A673 (cell line): ENCODE measurements around the gene TMEFF2. TPM values are rescaled to one million over a fixed set of nuclear protein-coding genes. Genes with fewer than 3 reads are reported as not detected.
A peak's percentile ranks its signal among the peaks of the same experiment; 100 is the strongest.
"Not testable (repeated sequence)": the region's sequence is repeated elsewhere in the genome, so short reads cannot be mapped to it uniquely, and the experiment has no call there.

Experiments
- BruUV-seq: library from RNA; stranded (reverse); fragments of 400-500 nt; replicated peaks from 2 replicates; lab custom pipeline; 2021; lab: Mats Ljungman, UMichigan
- CTCF ChIA-PET: fragments of 300-600 bp; sonication (Branson Sonifier 250); formaldehyde crosslinking; loops from one replicate; lab custom pipeline; 2022; ENCODE audit warnings: antibody characterized with exemption; lab: Charles Lee
- POLR2A ChIA-PET: fragments of 300-600 bp; sonication (Branson Sonifier 250); formaldehyde crosslinking; loops from one replicate; lab custom pipeline; 2022; ENCODE audit warnings: antibody characterized with exemption; ENCODE audit not compliant: low non-redundant PET; lab: Charles Lee
- DNase-seq: peaks from one replicate; pipeline ENCODE4 v3.0.0-alpha.2; 2015; ENCODE audit warnings: low spot score
- H3K27ac ChIP-seq: fragments of 200-600 bp; sonication (generic); 2 replicates; pipeline ENCODE4 v1.5.1; 2016; ENCODE audit warnings: mixed run types, low read depth, mild to moderate bottlenecking, mixed read lengths, antibody characterized with exemption, low read length; ENCODE audit not compliant: poor library complexity, severe bottlenecking
- H3K27me3 ChIP-seq: fragments of 200-600 bp; sonication (generic); replicated peaks from 2 replicates; pipeline ENCODE4 v1.6.1; 2017; ENCODE audit warnings: mixed run types, low read depth, mild to moderate bottlenecking, mixed read lengths, antibody characterized with exemption, low read length; ENCODE audit not compliant: insufficient read depth, poor library complexity
- H3K36me3 ChIP-seq: fragments of 200-600 bp; sonication (generic); 2 replicates; pipeline ENCODE4 v1.6.1; 2016; ENCODE audit warnings: mixed run types, mild to moderate bottlenecking, mixed read lengths, antibody characterized with exemption, low read length; ENCODE audit not compliant: insufficient read depth, poor library complexity, severe bottlenecking
- H3K4me1 ChIP-seq: fragments of 200-600 bp; sonication (generic); 2 replicates; pipeline ENCODE4 v1.6.1; 2017; ENCODE audit warnings: mixed run types, mild to moderate bottlenecking, mixed read lengths, antibody characterized with exemption, low read length; ENCODE audit not compliant: insufficient read depth, poor library complexity, severe bottlenecking
- H3K4me3 ChIP-seq: fragments of 200-600 bp; sonication (generic); 2 replicates; pipeline ENCODE4 v1.5.1; 2016; ENCODE audit warnings: low read depth, mixed run types, mild to moderate bottlenecking, mixed read lengths, low read length; ENCODE audit not compliant: poor library complexity, severe bottlenecking
- H3K9me3 ChIP-seq: fragments of 200-600 bp; sonication (generic); 2 replicates; pipeline ENCODE4 v1.6.1; 2016; ENCODE audit warnings: mixed run types, low read depth, mild to moderate bottlenecking, mixed read lengths, antibody characterized with exemption, low read length; ENCODE audit not compliant: poor library complexity, severe bottlenecking
- EZH2 ChIP-seq: fragments of 200-600 bp; sonication (generic); IDR thresholded peaks from 2 replicates; pipeline ENCODE4 v1.6.1; 2017; ENCODE audit warnings: borderline replicate concordance, low read depth, mild to moderate bottlenecking, mixed read lengths, antibody characterized with exemption, low read length; ENCODE audit not compliant: poor library complexity, severe bottlenecking
- intact Hi-C: fragments of 100-400 bp; cut with micrococcal nuclease; formaldehyde crosslinking; loops from one replicate; pipeline ENCODE4 v1.10.0; 2022; ENCODE audit not compliant: unreplicated experiment
- total RNA-seq: library from RNA; stranded (reverse); gene quantifications from 2 replicates; pipeline ENCODE4 v1.2.3, GENCODE V29; 2021
- TF ChIP-seq, protein P1 (sequence below): fragments of 300-800, 200-600 bp; sonication (generic); conservative IDR thresholded peaks from 2 replicates; pipeline ENCODE4 v1.5.1; 2017; ENCODE audit warnings: low read depth, mild to moderate bottlenecking, antibody characterized with exemption, low read length, moderate library complexity, mixed read lengths

TMEFF2 gene
- total RNA-seq, 1 experiment from 2014 or later: 7.0 TPM

DNA sequence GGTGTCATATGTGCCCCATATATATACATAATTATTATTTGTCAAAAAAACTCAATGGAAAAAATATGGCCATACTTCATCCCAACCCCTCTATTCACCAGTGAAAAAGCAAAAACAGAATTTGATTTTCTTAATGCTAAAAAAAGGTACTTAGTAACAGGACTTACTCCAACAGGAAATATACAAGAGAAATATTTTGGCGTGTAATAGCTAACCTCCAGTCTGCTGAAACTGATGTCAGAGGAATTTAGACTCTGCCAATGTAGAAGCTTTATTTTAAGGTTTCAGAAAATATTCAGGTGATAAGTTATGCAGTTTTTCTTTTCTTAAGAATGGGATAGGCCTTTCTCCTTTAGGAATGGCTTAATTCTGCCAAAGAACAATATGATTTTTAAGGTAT is 72.6 kb downstream of the TMEFF2 start:
- no peaks in the 10 kb centered on the region for H3K36me3 ChIP-seq
- ChIA-PET CTCF (no interaction called here), POLR2A (no interaction called here)
- H3K4me1 ChIP-seq: no peaks in the 10 kb centered on the region
- DNase-seq: no peak
- intact Hi-C loops: no loop called here
- no peak overlapping the region for H3K4me3 ChIP-seq
- no peak for TF ChIP-seq EZH2
- TF ChIP-seq, protein P1, sequence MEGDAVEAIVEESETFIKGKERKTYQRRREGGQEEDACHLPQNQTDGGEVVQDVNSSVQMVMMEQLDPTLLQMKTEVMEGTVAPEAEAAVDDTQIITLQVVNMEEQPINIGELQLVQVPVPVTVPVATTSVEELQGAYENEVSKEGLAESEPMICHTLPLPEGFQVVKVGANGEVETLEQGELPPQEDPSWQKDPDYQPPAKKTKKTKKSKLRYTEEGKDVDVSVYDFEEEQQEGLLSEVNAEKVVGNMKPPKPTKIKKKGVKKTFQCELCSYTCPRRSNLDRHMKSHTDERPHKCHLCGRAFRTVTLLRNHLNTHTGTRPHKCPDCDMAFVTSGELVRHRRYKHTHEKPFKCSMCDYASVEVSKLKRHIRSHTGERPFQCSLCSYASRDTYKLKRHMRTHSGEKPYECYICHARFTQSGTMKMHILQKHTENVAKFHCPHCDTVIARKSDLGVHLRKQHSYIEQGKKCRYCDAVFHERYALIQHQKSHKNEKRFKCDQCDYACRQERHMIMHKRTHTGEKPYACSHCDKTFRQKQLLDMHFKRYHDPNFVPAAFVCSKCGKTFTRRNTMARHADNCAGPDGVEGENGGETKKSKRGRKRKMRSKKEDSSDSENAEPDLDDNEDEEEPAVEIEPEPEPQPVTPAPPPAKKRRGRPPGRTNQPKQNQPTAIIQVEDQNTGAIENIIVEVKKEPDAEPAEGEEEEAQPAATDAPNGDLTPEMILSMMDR: no peak
- BruUV-seq: no TSS peak
- H3K27me3 ChIP-seq: no peaks in the 10 kb centered on the region
- no peaks in the 10 kb centered on the region for H3K9me3 ChIP-seq
- no peak overlapping the region for H3K27ac ChIP-seq

DNA sequence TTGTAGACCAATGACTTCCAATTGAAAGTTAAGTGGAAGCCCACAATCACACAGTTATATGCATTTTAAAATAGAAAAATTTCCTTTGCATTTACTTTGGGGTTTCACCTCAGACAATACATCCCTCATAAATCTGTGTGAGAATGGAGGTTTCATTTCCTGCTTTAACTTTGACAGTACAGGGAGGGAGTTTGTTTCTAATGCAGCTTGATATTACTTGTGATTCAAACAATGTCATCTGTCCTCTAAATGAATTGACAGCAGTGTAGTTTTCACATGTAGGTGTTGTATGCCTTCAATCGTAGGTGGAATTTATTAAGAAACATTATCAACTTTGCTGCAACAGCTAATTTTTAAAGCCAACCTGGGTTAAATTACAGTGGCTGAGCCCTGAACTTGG is 75.2 kb downstream of the TMEFF2 start:
- CTCF ChIA-PET: no interaction called here
- BruUV-seq: no TSS peak
- TF ChIP-seq EZH2: no peak
- TF ChIP-seq, protein P1: no peak
- no peak overlapping the region for H3K4me3 ChIP-seq
- intact Hi-C loops: no loop called here
- DNase-seq: peak; percentile 13
- H3K36me3 ChIP-seq: no peaks in the 10 kb centered on the region
- H3K27me3 ChIP-seq: no peaks in the 10 kb centered on the region
- POLR2A ChIA-PET: no interaction called here
- H3K9me3 ChIP-seq: peaks cover 4% of the 10 kb centered on the region
- no peaks in the 10 kb centered on the region for H3K4me1 ChIP-seq
- H3K27ac ChIP-seq: no peak overlapping the region

DNA sequence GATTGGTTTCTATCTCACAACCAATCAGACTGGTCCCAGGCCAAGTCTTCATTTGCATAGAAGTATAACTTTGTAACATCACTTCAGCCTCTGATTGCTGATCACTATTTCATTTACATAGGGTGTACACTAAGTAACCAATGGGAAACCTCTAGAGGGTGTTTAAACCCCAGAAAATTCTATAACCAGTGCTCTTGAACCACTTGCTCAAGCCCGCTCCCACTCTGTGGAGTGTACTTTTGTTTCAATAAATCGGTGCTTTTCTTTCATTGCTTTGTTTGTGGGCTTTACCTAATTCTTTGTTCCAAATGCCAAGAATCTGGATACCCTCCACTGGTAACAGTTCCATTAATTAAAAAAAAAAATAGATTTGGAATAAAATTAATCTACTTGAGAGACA is 77.0 kb downstream of the TMEFF2 start:
- TF ChIP-seq EZH2: no peak
- TF ChIP-seq, protein P1: no peak
- H3K27me3 ChIP-seq: no peaks in the 10 kb centered on the region
- no peak overlapping the region for H3K27ac ChIP-seq
- POLR2A ChIA-PET: no interaction called here
- BruUV-seq: no TSS peak
- H3K4me1 ChIP-seq: no peaks in the 10 kb centered on the region
- no peak overlapping the region for H3K4me3 ChIP-seq
- intact Hi-C loops: no loop called here
- no peaks in the 10 kb centered on the region for H3K36me3 ChIP-seq
- no peak for DNase-seq
- CTCF ChIA-PET: no interaction called here
- H3K9me3 ChIP-seq: peaks cover 4% of the 10 kb centered on the region

DNA sequence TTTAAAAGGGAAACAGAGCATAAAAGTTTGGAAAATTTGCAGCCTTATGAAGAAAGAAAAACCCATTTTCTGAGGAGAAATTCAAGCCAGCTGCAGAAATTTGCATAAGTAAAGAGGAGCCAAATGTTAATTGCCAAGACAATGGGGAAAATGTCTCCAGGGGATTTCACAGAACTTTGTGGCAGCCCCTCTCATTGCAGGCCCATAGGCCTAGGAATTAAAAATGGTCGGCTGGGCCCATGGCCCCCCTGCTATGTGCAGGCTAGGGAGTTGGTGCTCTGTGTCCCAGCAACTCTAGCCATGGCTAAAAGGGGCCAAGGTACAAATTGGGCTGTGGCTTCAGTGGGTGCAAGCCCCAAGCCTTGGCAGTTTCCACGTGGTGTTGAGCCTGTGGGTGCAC is 83.2 kb downstream of the TMEFF2 start:
- H3K4me3 ChIP-seq, CTCF ChIA-PET, H3K27ac ChIP-seq, DNase-seq, H3K4me1 ChIP-seq, H3K27me3 ChIP-seq, intact Hi-C loops, POLR2A ChIA-PET, H3K36me3 ChIP-seq, H3K9me3 ChIP-seq, BruUV-seq: not testable (repeated sequence)
